PC-3 (cell line): ENCODE measurements around the gene IQCB1. TPM values are rescaled to one million over a fixed set of nuclear protein-coding genes. Genes with fewer than 3 reads are reported as not detected.

Experiments
- ATAC-seq: fragments of 200-7000 bp; cut with Tn5 transposase; 2 replicates; pipeline ENCODE4 v1.9.1; 2020; ENCODE audit warnings: mild to moderate bottlenecking, moderate library complexity
- BruUV-seq: library from RNA; stranded (reverse); fragments of 400-500 nt; replicated peaks from 2 replicates; lab custom pipeline; 2021; lab: Mats Ljungman, UMichigan
- CTCF ChIA-PET: fragments of 300-600 bp; sonication (Branson Sonifier 250); formaldehyde crosslinking; loops from one replicate; lab custom pipeline; 2022; ENCODE audit warnings: antibody characterized with exemption; lab: Charles Lee
- POLR2A ChIA-PET: fragments of 300-600 bp; sonication (Branson Sonifier 250); formaldehyde crosslinking; loops from one replicate; lab custom pipeline; 2022; ENCODE audit warnings: antibody characterized with exemption; ENCODE audit not compliant: unreplicated experiment; lab: Charles Lee
- DNase-seq: peaks from one replicate; pipeline ENCODE4 v3.0.0-alpha.2; 2015
- H2AFZ ChIP-seq: fragments of 300-600 bp; sonication (generic); 2 replicates; pipeline ENCODE4 v1.6.0; 2016; ENCODE audit warnings: antibody characterized with exemption, low read length
- H3F3A ChIP-seq: fragments of 300-600 bp; sonication (generic); one replicate; pipeline ENCODE4 v1.6.0; 2017; ENCODE audit warnings: antibody characterized with exemption, low read length, control low read depth, mild to moderate bottlenecking; ENCODE audit not compliant: unreplicated experiment
- H3K27ac ChIP-seq: fragments of 300-600 bp; sonication (generic); 2 replicates; pipeline ENCODE4 v1.5.1; 2016; ENCODE audit warnings: mild to moderate bottlenecking, low read length
- H3K27me3 ChIP-seq: fragments of 300-600 bp; sonication (generic); 2 replicates; pipeline ENCODE4 v1.6.1; 2016; ENCODE audit warnings: low read length, mixed read lengths
- H3K36me3 ChIP-seq: fragments of 300-600 bp; sonication (generic); 2 replicates; pipeline ENCODE4 v1.6.1; 2016; ENCODE audit warnings: low read depth, mixed run types, low read length, mixed read lengths
- H3K4me1 ChIP-seq: fragments of 300-600 bp; sonication (generic); 2 replicates; pipeline ENCODE4 v1.5.1; 2016; ENCODE audit warnings: low read length; ENCODE audit not compliant: insufficient read depth
- H3K4me2 ChIP-seq: fragments of 300-600 bp; sonication (generic); 2 replicates; pipeline ENCODE4 v1.6.0; 2016; ENCODE audit warnings: low read length
- H3K4me3 ChIP-seq: fragments of 300-600 bp; sonication (generic); 2 replicates; pipeline ENCODE4 v1.5.1; 2016; ENCODE audit warnings: mild to moderate bottlenecking, low read length, mixed read lengths
- H3K79me2 ChIP-seq: fragments of 300-600 bp; sonication (generic); 2 replicates; pipeline ENCODE4 v1.6.1; 2017; ENCODE audit warnings: low read length, mixed read lengths
- H3K9ac ChIP-seq: fragments of 300-600 bp; sonication (generic); 2 replicates; pipeline ENCODE4 v1.6.0; 2016; ENCODE audit warnings: mild to moderate bottlenecking, low read length
- H3K9me2 ChIP-seq: fragments of 300-600 bp; sonication (generic); replicated peaks from 2 replicates; pipeline ENCODE4 v1.6.1; 2016; ENCODE audit warnings: mixed run types, low read length, mixed read lengths
- H3K9me3 ChIP-seq: fragments of 300-600 bp; sonication (generic); 2 replicates; pipeline ENCODE4 v1.6.1; 2016; ENCODE audit warnings: low read length, mixed read lengths
- H4K20me1 ChIP-seq: fragments of 300-600 bp; sonication (generic); 2 replicates; pipeline ENCODE4 v1.6.1; 2016; ENCODE audit warnings: low read length, mixed read lengths
- CTCF ChIP-seq: fragments of 300-600 bp; sonication (generic); conservative IDR thresholded peaks from 2 replicates; pipeline ENCODE4 v1.5.1; 2017; ENCODE audit warnings: antibody characterized with exemption, low read depth, mild to moderate bottlenecking, low read length
- EZH2 ChIP-seq: fragments of 300-600 bp; sonication (generic); IDR thresholded peaks from one replicate; pipeline ENCODE4 v1.6.1; 2017; ENCODE audit warnings: antibody characterized with exemption, mild to moderate bottlenecking, low read length; ENCODE audit not compliant: unreplicated experiment
- EZH2phosphoT487 ChIP-seq: fragments of 300-600 bp; sonication (generic); IDR thresholded peaks from 2 replicates; pipeline ENCODE4 v1.6.1; 2018; ENCODE audit warnings: mild to moderate bottlenecking, antibody characterized with exemption, low read length, borderline replicate concordance
- intact Hi-C: fragments of 100-400 bp; cut with micrococcal nuclease; formaldehyde crosslinking; loops from 2 replicates; pipeline ENCODE4 v1.9.0; 2023
- total RNA-seq: library from RNA; depleted of rRNA; stranded (reverse); fragments of >200 nt; gene quantifications from 2 replicates; pipeline ENCODE4 v1.2.3, GENCODE V29; 2014

The IQCB1 gene
- total RNA-seq, 1 experiment from 2014 or later = 29.3 TPM

- ATAC-seq (no peak), DNase-seq (no peak)
- no peak overlapping the region for H3K9ac ChIP-seq
- CTCF ChIA-PET = no interaction called here
- no peaks in the 10 kb centered on the region for H3K27me3 ChIP-seq
- H3K4me1 ChIP-seq = no peaks in the 10 kb centered on the region
- peaks cover 28% of the 10 kb centered on the region for H4K20me1 ChIP-seq
- no peak overlapping the region for H2AFZ ChIP-seq
- TF ChIP-seq EZH2 (no peak), EZH2phosphoT487 (no peak), CTCF (no peak)
- POLR2A ChIA-PET = no interaction called here
- intact Hi-C loops = loop anchor here (10.0 kb wide), 1 partner anchor 254 kb away; no protein-coding TSS in a partner anchor
- no peaks in the 10 kb centered on the region for H3K9me3 ChIP-seq
- no peaks in the 10 kb centered on the region for H3F3A ChIP-seq
- no TSS peak for BruUV-seq
- no peak overlapping the region for H3K4me3 ChIP-seq
- H3K36me3 ChIP-seq = peaks cover 8% of the 10 kb centered on the region
- no peak overlapping the region for H3K27ac ChIP-seq
- peaks cover 87% of the 10 kb centered on the region for H3K79me2 ChIP-seq
- H3K4me2 ChIP-seq = no peak overlapping the region
- H3K9me2 ChIP-seq = no peaks in the 10 kb centered on the region
Observed at GRCh38 chr3:121740896-121741295, 94.0 kb downstream of the IQCB1 start.

- no peaks in the 10 kb centered on the region for H3K9me3 ChIP-seq
- peaks cover 22% of the 10 kb centered on the region for H4K20me1 ChIP-seq
- ChIA-PET POLR2A (no interaction called here), CTCF (no interaction called here)
- no peaks in the 10 kb centered on the region for H3K9me2 ChIP-seq
- no peaks in the 10 kb centered on the region for H3K4me1 ChIP-seq
- H2AFZ ChIP-seq = no peak overlapping the region
- H3F3A ChIP-seq = no peaks in the 10 kb centered on the region
- intact Hi-C loops = loop anchor here (10.0 kb wide), 1 partner anchor 255 kb away; no protein-coding TSS in a partner anchor
- no peak for DNase-seq
- H3K36me3 ChIP-seq = peaks cover 8% of the 10 kb centered on the region
- H3K79me2 ChIP-seq = peaks cover 89% of the 10 kb centered on the region
- H3K9ac ChIP-seq = no peak overlapping the region
- no peak for TF ChIP-seq EZH2phosphoT487
- no peak for TF ChIP-seq CTCF
- TF ChIP-seq EZH2 = no peak
- H3K4me3 ChIP-seq = no peak overlapping the region
- no peak overlapping the region for H3K4me2 ChIP-seq
- H3K27ac ChIP-seq = no peak overlapping the region
- ATAC-seq = no peak
- no peaks in the 10 kb centered on the region for H3K27me3 ChIP-seq
- no TSS peak for BruUV-seq
Observed at GRCh38 chr3:121739902-121740301, 95.0 kb downstream of the IQCB1 start.

GRCh38 chr3:121737644-121738043 lies 97.2 kb downstream of the IQCB1 start:
- POLR2A ChIA-PET = no interaction called here
- CTCF ChIA-PET = no interaction called here

More at GRCh38 chr3:121737644-121738043, 97.2 kb downstream of the IQCB1 start:
- H3K79me2 ChIP-seq = peaks cover 90% of the 10 kb centered on the region
- H3K9ac ChIP-seq = no peak overlapping the region
- H3K4me3 ChIP-seq = no peak overlapping the region
- BruUV-seq = no TSS peak
- H3K9me2 ChIP-seq = no peaks in the 10 kb centered on the region
- H3K27me3 ChIP-seq = no peaks in the 10 kb centered on the region
- TF ChIP-seq EZH2phosphoT487 = no peak
- TF ChIP-seq EZH2 = no peak
- TF ChIP-seq CTCF = no peak
- H3K9me3 ChIP-seq = no peaks in the 10 kb centered on the region
- no peak overlapping the region for H3K4me2 ChIP-seq
- H4K20me1 ChIP-seq = peaks cover 21% of the 10 kb centered on the region; the same call in 1 of the 2 replicates
- peaks cover 6% of the 10 kb centered on the region; the same call in 1 of the 2 replicates for H3K36me3 ChIP-seq
- H2AFZ ChIP-seq = no peak overlapping the region
- intact Hi-C loops = no loop called here
- no peak overlapping the region for H3K27ac ChIP-seq
- DNase-seq (no peak), ATAC-seq (no peak)
- H3K4me1 ChIP-seq = no peaks in the 10 kb centered on the region
- no peaks in the 10 kb centered on the region for H3F3A ChIP-seq
